Neural cell (in vitro differentiated cells): ENCODE measurements around the gene TBC1D32. TPM values are rescaled to one million over a fixed set of nuclear protein-coding genes. Genes with fewer than 3 reads are reported as not detected.
"Not testable (repeated sequence)": the region's sequence is repeated elsewhere in the genome, so short reads cannot be mapped to it uniquely, and the experiment has no call there.

Source experiments
- H2AFZ ChIP-seq: fragments of 200-600, 300-800 bp; sonication (generic), shearing (Covaris generic); 2 replicates; pipeline ENCODE4 v1.6.0; 2014; ENCODE audit warnings: low read depth, mild to moderate bottlenecking, antibody characterized with exemption, low read length, moderate library complexity
- H3F3A ChIP-seq: fragments of 200-600 bp; shearing (Covaris generic); 2 replicates; pipeline ENCODE4 v1.6.1; 2016; ENCODE audit warnings: mild to moderate bottlenecking, moderate library complexity, mixed read lengths, antibody characterized with exemption, low read length; ENCODE audit not compliant: insufficient read depth, poor library complexity, severe bottlenecking
- H3K27ac ChIP-seq: fragments of 200-600, 300-800 bp; sonication (generic), shearing (Covaris generic); 2 replicates; pipeline ENCODE4 v1.5.1; 2014; ENCODE audit warnings: mild to moderate bottlenecking, low read length, moderate library complexity
- H3K27me3 ChIP-seq: fragments of 300-800, 200-600 bp; sonication (generic), shearing (Covaris generic); 2 replicates; pipeline ENCODE4 v1.6.0; 2014; ENCODE audit warnings: mild to moderate bottlenecking, low read depth, low read length, moderate library complexity; ENCODE audit not compliant: insufficient read depth
- H3K36me3 ChIP-seq: fragments of 300-800, 200-600 bp; sonication (generic), shearing (Covaris generic); 2 replicates; pipeline ENCODE4 v1.5.1; 2014; ENCODE audit warnings: mild to moderate bottlenecking, antibody characterized with exemption, low read length, moderate library complexity; ENCODE audit not compliant: insufficient read depth
- H3K4me2 ChIP-seq: fragments of 300-800, 200-600 bp; sonication (generic), shearing (Covaris generic); 2 replicates; pipeline ENCODE4 v1.6.0; 2014; ENCODE audit warnings: mild to moderate bottlenecking, low read length
- H3K4me3 ChIP-seq: fragments of 300-800, 200-600 bp; sonication (generic), shearing (Covaris generic); 2 replicates; pipeline ENCODE4 v1.5.1; 2014; ENCODE audit warnings: mild to moderate bottlenecking, low read length, moderate library complexity
- H3K79me2 ChIP-seq: fragments of 200-600 bp; shearing (Covaris generic); replicated peaks from 2 replicates; pipeline ENCODE4 v1.6.0; 2014; ENCODE audit warnings: mild to moderate bottlenecking, low read length, moderate library complexity; ENCODE audit not compliant: insufficient read depth
- H3K9ac ChIP-seq: fragments of 300-800, 200-600 bp; sonication (generic), shearing (Covaris generic); 2 replicates; pipeline ENCODE4 v1.6.1; 2016; ENCODE audit warnings: mild to moderate bottlenecking, low read length, mixed read lengths
- H3K9me2 ChIP-seq: fragments of 200-600 bp; shearing (Covaris generic); 2 replicates; pipeline ENCODE4 v1.6.1; 2016; ENCODE audit warnings: mild to moderate bottlenecking, low read length, mixed read lengths; ENCODE audit not compliant: insufficient read depth
- H3K9me3 ChIP-seq: fragments of 200-600, 300-800 bp; sonication (generic), shearing (Covaris generic); 2 replicates; pipeline ENCODE4 v1.6.1; 2016; ENCODE audit warnings: mild to moderate bottlenecking, mixed run types, low read length, moderate library complexity, mixed read lengths
- H4K20me1 ChIP-seq: fragments of 200-600 bp; shearing (Covaris generic); 2 replicates; pipeline ENCODE4 v1.6.1; 2016; ENCODE audit warnings: mild to moderate bottlenecking, mixed run types; ENCODE audit not compliant: insufficient read depth
- EP300 ChIP-seq: fragments of 450-650 bp; conservative IDR thresholded peaks from 2 replicates; pipeline ENCODE4 v1.6.1; 2014; ENCODE audit warnings: antibody characterized with exemption, mild to moderate bottlenecking, moderate library complexity; ENCODE audit not compliant: poor library complexity, severe bottlenecking
- EZH2 ChIP-seq: fragments of 200-600, 300-800 bp; shearing (Covaris generic), sonication (generic); IDR thresholded peaks from 2 replicates; pipeline ENCODE4 v1.6.1; 2014; ENCODE audit warnings: antibody characterized with exemption, low read length, borderline replicate concordance, mild to moderate bottlenecking; ENCODE audit not compliant: insufficient read depth, poor library complexity, severe bottlenecking
- MXI1 ChIP-seq: fragments of 450-650 bp; conservative IDR thresholded peaks from 2 replicates; pipeline ENCODE4 v1.6.1; 2014; ENCODE audit warnings: antibody characterized with exemption, mild to moderate bottlenecking; ENCODE audit not compliant: poor library complexity, severe bottlenecking
- POLR2AphosphoS5 ChIP-seq: IDR thresholded peaks from 2 replicates; pipeline ENCODE4 v1.6.1; 2012
- RAD21 ChIP-seq: fragments of 450-650 bp; conservative IDR thresholded peaks from 2 replicates; pipeline ENCODE4 v1.6.1; 2014; ENCODE audit warnings: antibody characterized with exemption, mild to moderate bottlenecking, moderate library complexity
- SMC3 ChIP-seq: fragments of 450-650 bp; conservative IDR thresholded peaks from 2 replicates; pipeline ENCODE4 v1.6.1; 2014; ENCODE audit warnings: antibody characterized with exemption, mild to moderate bottlenecking, moderate library complexity; ENCODE audit not compliant: poor library complexity
- TAF1 ChIP-seq: IDR thresholded peaks from 2 replicates; pipeline ENCODE4 v1.6.1; 2012; ENCODE audit warnings: low read depth
- polyA plus RNA-seq: library from polyadenylated mRNA; depleted of rRNA; stranded (reverse); fragments of >200 nt; gene quantifications from 2 replicates; pipeline ENCODE4 v1.2.3, GENCODE V29; 2014
- TF ChIP-seq, protein P1 (sequence below): IDR thresholded peaks from 2 replicates; pipeline ENCODE4 v1.6.1; 2012; ENCODE audit warnings: borderline replicate concordance
- TF ChIP-seq, protein P2 (sequence below): fragments of 450-650 bp; IDR thresholded peaks from 2 replicates; pipeline ENCODE4 v1.5.1; 2014; ENCODE audit warnings: antibody characterized with exemption, mild to moderate bottlenecking, moderate library complexity; ENCODE audit not compliant: poor library complexity, severe bottlenecking

The TBC1D32 gene
- polyA plus RNA-seq, 1 donor from 2014 or later, result 33.2 TPM

DNA sequence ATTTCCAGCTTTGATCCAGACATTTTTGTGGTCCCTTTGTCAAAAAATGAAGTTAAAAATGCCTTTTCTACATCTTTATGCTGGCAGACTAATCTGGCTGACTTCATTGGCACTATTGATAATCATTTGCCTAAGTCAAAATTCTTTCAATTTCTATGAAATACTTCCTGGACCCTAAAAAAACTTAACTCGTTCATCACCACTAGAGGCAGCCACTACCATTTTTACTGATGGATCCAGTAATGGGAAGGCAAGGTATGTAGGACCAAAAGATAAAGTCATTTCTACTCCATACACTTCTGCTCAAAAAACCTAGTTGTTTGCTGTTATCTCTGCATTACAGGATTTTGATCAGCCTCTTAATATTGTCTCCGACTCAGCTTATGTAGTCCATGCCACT is 289.4 kb downstream of the TBC1D32 start:
- H3K4me2 ChIP-seq, H3K27ac ChIP-seq, H3K9me2 ChIP-seq, H4K20me1 ChIP-seq, H3K9me3 ChIP-seq, H3K79me2 ChIP-seq, H3K36me3 ChIP-seq, H3F3A ChIP-seq, H3K4me3 ChIP-seq, H3K9ac ChIP-seq, H3K27me3 ChIP-seq, H2AFZ ChIP-seq: not testable (repeated sequence)

DNA sequence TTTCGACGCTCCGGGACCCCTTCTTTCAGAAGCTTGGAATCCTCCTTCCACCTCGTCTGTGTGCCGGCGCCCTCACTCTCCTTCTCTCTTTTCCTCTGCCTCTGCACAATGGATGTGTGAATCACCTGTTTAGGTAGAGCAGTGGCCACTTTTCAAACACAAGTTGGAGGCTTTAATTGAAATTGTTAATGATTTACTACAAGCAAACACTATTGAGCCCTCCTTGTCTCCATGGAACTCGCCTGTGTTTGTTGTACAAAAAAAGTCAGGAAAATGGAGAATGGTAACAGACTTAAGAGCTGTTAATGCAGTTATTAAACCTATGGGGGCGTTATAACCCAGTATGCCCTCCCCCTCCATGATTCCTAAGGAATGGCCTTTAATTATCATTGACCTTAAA is 290.6 kb downstream of the TBC1D32 start:
- H2AFZ ChIP-seq, H3K9me3 ChIP-seq, H3K79me2 ChIP-seq, H3K27me3 ChIP-seq, H3K9me2 ChIP-seq, H3K4me3 ChIP-seq, H3K9ac ChIP-seq, H4K20me1 ChIP-seq, H3K27ac ChIP-seq, H3F3A ChIP-seq, H3K36me3 ChIP-seq, H3K4me2 ChIP-seq: not testable (repeated sequence)

DNA sequence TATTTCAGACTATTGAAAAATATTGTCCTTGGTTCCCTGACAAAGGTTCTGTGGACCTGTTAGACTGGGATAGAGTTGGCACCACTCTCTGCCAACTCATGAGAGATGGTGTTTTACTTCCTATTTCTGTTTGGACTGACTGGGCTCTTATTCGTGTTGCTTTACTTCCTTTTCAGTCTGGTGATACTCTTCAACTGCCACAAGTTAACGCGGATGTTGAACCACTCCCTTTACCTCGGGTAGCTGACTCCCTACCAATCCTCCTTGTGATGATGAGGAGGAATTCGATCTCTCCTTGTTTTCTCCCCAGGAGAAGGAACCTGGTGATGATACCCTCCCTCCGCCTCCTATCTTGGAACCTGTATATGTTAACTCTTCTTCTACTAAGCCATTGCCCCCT is 291.1 kb downstream of the TBC1D32 start:
- not testable (repeated sequence) for H3K27me3 ChIP-seq, H3K9me3 ChIP-seq, H2AFZ ChIP-seq, H3K36me3 ChIP-seq, H3K79me2 ChIP-seq, H3K9ac ChIP-seq, H3F3A ChIP-seq, H4K20me1 ChIP-seq, H3K27ac ChIP-seq, H3K4me3 ChIP-seq, H3K9me2 ChIP-seq, H3K4me2 ChIP-seq

DNA sequence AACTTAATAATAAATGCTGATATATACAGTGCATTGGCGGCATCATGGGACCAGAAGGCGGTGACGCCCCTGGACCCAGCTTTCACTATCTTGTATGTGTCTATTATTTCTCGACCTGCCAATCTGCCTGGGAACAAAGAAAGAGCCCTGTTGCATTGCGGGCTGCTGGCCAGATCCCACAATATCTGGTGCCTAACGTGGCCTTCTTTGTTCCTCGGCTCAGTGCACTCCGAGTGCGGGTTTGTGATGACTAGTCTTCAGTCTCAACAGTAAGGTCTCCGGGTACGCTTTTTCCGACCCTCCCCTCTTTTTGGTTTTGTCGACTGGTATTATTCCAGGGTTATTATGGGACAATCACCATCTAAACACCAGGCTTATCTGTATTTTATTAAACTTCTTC is 291.5 kb downstream of the TBC1D32 start:
- Histone ChIP-seq H4K20me1 (no peaks in the 10 kb centered on the region), H3K9me2 (no peaks in the 10 kb centered on the region), H3F3A (no peaks in the 10 kb centered on the region), H3K27ac (no peak overlapping the region), H2AFZ (no peak overlapping the region), H3K9me3 (no peaks in the 10 kb centered on the region), H3K27me3 (no peaks in the 10 kb centered on the region), H3K36me3 (no peaks in the 10 kb centered on the region), H3K9ac (no peak overlapping the region), H3K79me2 (no peaks in the 10 kb centered on the region), H3K4me2 (no peak overlapping the region), H3K4me3 (no peak overlapping the region)
- TF ChIP-seq EZH2 (no peak), POLR2AphosphoS5 (no peak), TAF1 (no peak), SMC3 (no peak), RAD21 (no peak), MXI1 (no peak), EP300 (no peak)
- TF ChIP-seq, protein P1, sequence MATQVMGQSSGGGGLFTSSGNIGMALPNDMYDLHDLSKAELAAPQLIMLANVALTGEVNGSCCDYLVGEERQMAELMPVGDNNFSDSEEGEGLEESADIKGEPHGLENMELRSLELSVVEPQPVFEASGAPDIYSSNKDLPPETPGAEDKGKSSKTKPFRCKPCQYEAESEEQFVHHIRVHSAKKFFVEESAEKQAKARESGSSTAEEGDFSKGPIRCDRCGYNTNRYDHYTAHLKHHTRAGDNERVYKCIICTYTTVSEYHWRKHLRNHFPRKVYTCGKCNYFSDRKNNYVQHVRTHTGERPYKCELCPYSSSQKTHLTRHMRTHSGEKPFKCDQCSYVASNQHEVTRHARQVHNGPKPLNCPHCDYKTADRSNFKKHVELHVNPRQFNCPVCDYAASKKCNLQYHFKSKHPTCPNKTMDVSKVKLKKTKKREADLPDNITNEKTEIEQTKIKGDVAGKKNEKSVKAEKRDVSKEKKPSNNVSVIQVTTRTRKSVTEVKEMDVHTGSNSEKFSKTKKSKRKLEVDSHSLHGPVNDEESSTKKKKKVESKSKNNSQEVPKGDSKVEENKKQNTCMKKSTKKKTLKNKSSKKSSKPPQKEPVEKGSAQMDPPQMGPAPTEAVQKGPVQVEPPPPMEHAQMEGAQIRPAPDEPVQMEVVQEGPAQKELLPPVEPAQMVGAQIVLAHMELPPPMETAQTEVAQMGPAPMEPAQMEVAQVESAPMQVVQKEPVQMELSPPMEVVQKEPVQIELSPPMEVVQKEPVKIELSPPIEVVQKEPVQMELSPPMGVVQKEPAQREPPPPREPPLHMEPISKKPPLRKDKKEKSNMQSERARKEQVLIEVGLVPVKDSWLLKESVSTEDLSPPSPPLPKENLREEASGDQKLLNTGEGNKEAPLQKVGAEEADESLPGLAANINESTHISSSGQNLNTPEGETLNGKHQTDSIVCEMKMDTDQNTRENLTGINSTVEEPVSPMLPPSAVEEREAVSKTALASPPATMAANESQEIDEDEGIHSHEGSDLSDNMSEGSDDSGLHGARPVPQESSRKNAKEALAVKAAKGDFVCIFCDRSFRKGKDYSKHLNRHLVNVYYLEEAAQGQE, result no peak
- TF ChIP-seq, protein P2, sequence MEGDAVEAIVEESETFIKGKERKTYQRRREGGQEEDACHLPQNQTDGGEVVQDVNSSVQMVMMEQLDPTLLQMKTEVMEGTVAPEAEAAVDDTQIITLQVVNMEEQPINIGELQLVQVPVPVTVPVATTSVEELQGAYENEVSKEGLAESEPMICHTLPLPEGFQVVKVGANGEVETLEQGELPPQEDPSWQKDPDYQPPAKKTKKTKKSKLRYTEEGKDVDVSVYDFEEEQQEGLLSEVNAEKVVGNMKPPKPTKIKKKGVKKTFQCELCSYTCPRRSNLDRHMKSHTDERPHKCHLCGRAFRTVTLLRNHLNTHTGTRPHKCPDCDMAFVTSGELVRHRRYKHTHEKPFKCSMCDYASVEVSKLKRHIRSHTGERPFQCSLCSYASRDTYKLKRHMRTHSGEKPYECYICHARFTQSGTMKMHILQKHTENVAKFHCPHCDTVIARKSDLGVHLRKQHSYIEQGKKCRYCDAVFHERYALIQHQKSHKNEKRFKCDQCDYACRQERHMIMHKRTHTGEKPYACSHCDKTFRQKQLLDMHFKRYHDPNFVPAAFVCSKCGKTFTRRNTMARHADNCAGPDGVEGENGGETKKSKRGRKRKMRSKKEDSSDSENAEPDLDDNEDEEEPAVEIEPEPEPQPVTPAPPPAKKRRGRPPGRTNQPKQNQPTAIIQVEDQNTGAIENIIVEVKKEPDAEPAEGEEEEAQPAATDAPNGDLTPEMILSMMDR, result no peak
